ENCODE data around the gene ATP2B2. TPM values are rescaled to one million over a fixed set of nuclear protein-coding genes. Genes with fewer than 3 reads are reported as not detected.

ATP2B2 gene
- total and polyA plus RNA-seq, 9 of the 15 experiments (the other 6 are each of a cell fraction or from before 2014, with no cell fraction given): 0.06 TPM; not detected in 8

DNA sequence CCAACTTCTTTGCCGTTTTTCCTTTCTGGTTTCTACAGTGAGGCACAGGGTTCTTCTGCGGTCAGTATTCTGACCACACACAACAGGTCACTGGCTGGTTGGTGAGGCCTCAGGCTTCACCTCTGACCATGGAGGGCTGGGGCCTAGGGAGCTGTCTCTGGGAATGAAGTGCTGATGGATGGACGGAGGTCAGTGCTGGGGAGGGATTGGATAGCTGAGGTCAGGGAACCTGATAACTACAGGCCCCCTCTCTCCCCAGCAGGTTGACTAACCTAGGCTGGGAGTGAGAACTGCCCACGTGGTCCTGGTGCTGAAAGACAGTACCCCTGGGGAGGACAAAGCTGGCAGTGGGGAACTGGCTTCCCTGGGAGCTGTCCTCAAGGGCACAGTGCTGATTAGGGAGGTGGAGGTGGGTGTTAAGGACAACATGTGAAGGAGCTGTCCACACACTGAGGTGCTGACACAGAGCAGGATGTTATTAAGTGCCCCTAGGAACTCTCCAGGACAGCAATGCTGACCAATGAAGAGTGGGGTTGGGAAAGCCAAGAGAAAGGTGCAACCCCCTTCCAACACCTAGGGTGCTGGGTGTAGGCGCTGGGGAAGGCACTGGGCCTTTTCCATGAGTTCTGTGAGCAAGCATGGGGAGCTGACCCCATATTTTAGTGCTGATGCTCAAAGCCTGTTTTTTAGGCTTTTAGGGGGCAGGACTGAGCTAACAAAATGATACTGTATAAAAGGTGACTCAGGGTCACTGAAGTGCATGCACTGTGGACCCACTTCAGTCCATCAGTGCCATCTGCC lies 45.2 kb downstream of the ATP2B2 start (continued):
- no peak for TF ChIP-seq CUX1 (CRISPR knock-in tag; IDR thresholded peaks at IDR 0.05)
- peak in 1 of 2 experiments; percentile 98; a peak in 3 of 4 replicates for TF ChIP-seq MAZ (CRISPR knock-in tag; conservative IDR thresholded peaks at IDR 0.05 in 1 of 2, IDR thresholded peaks at IDR 0.05 in 1 of 2)
- TF ChIP-seq ZNF512 (tag; IDR thresholded peaks at IDR 0.05): no peak
- TF ChIP-seq GABPB2 (CRISPR knock-in tag; conservative IDR thresholded peaks at IDR 0.05): no peak
- TF ChIP-seq C11orf30 (IDR thresholded peaks at IDR 0.05; ENCODE audit: low read depth): no peak
- TF ChIP-seq XRCC4 (IDR thresholded peaks at IDR 0.05; ENCODE audit: extremely low read depth, insufficient read depth, insufficient read length): no peak
- TF ChIP-seq NBN (IDR thresholded peaks at IDR 0.05; ENCODE audit: low read depth): no peak
- TF ChIP-seq TARDBP (IDR thresholded peaks at IDR 0.05): peak; percentile 80; the same call in 1 of the 2 replicates
